HG03520 (cell line): ENCODE data around the gene CPD.
"Not testable (repeated sequence)": the region's sequence is repeated elsewhere in the genome, so short reads cannot be mapped to it uniquely, and the experiment has no call there.

Experiments used
- ATAC-seq: cut with Tn5 transposase; IDR thresholded peaks from one replicate; pipeline ENCODE4 v1.9.1; 2021; ENCODE audit warnings: mild to moderate bottlenecking, moderate library complexity; ENCODE audit not compliant: unreplicated experiment

The CPD gene

DNA sequence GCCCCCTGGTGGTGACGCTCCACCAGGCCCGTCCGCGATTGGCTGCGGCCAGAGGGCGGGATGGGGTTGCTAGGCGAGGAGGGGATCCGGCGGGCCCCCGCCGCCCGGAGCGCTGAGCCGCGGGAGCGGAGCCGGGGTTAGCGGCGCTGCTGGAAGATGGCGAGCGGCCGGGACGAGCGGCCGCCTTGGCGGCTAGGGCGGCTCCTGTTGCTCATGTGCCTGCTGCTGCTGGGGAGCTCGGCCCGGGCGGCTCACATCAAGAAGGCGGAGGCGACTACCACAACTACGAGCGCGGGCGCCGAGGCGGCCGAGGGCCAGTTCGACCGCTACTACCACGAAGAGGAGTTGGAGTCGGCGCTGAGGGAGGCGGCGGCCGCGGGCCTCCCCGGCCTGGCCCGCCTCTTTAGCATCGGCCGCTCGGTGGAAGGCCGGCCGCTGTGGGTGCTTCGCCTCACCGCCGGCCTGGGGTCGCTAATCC is at the start of gene CPD:
Gene CPD, plus strand, starts transcription at position 103 of the 478 bp plus-strand sequence. Its CDS starts 54 bp downstream, at position 157.
- peak; percentile 85 for ATAC-seq

- ATAC-seq, result no peak
Measured at GRCh38 chr17:30332057-30332542, 46.6 kb upstream of the CPD start.

- ATAC-seq, result no peak
Measured at GRCh38 chr17:30333503-30334360, 45.0 kb upstream of the CPD start, which contains the start of gene TMIGD1. Gene TMIGD1, minus strand, starts transcription at chr17:30334057. Its CDS starts 1,924 bp downstream, at chr17:30332133.

DNA sequence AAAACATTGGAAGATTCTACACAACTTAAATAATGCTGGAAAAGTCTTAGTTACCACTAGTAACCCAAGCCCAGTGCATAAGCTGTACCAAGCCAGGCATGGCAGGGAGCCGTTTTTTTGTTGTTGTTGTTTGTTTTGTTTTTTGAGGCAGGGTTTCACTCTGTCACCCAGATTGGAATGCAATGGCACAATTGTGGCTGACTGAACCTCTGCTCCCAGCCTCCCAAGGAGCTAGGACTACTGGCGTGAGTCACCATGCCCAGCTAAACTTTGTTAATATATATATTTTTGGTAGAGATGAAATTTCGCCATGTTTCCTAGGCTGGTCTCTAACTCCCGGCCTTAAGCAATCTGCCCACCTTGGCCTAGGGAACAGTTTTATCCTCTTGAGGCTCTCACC is 44.3 kb upstream of the CPD start:
- no peak for ATAC-seq

DNA sequence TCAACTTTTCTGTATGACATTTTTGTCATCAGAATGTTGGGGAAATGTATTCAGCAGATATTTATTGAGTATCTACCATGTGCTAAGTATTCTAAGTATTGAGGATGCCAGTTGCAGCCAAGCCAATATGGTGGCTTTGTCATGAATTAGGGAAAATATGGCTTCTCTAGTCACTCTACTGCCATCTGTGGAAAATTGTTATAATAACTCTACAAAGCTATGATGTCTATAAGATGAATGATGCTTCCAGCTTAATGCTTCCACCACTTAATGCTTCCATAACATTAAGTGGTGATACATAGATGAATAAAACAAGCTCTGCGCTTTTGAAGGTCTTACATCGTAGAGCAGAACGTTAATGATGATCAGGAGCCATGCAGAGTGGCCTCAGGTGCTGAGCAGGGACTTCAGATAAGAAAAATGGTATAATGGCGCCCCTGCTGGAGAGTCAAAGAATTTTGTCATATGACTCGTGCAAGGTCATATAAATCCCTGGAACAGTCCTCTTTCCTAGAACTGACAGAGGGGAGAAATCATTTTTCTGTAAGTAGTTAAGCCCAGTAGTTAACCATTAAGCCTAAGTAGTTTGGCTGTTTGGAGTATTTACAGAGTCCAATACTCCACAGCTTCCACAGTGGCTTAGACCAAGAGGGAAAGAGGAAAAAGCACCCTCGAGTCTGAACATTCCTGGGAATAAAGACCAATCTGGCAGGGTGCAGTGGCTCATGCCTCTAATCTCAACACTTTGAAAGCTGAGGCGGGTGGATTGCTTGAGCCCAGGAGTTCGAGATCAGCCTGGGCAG is 42.2 kb upstream of the CPD start:
- no peak for ATAC-seq

DNA sequence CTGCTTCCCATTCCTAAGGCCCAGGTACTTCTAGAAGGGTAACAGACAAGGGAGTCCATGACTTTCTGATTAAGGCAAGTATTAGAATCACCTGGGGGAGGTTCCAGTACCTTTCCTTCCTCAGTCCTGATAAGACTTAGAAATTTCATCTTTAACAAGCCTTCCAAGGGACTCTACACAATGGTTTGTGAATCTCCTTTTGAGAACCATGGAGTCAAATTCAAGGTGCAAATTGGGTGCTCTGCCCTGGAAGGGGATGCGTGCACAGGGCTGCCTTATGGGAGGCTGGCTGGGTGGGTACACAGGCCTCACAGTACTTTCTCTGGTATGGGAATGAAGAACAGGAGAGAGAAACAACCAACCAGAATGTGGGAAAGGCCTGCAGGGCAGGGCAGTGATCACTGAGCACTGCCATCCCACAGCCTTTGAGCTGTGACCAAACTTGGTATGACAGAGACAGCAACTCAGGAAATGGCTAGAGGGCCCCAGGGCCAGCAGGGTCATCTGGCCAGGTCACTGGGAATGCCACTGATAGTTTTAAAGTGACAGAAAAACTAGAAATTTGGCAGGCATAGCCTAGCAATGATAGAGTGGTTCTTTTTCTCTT is 41.2 kb upstream of the CPD start:
- no peak for ATAC-seq

- no peak for ATAC-seq
Measured at GRCh38 chr17:30339086-30339485, 39.6 kb upstream of the CPD start.

GRCh38 chr17:30340801-30341356 is 37.8 kb upstream of the CPD start:
- ATAC-seq, result no peak

GRCh38 chr17:30341703-30342249 is 37.0 kb upstream of the CPD start:
- no peak for ATAC-seq

DNA sequence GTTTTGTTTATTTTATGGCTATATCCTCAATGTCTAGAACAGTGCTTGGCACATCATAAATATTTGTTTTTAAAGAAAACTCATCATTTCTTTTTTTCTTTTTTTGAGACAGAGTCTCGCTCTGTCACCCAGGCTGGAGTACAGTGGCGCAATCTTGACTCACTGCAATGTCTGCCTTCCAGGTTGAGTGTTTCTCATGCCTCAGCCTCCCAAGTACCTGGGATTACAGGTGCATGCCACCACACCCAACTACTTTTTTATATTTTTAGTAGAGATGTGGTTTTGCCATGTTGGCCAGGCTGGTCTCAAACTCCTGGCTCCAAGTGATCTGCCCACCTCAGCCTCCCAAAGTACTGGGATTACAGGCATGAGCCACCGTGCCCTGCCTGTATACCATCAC is 35.5 kb upstream of the CPD start:
- ATAC-seq, result not testable (repeated sequence)

- no peak for ATAC-seq
Measured at GRCh38 chr17:30343796-30344195, 34.9 kb upstream of the CPD start.

DNA sequence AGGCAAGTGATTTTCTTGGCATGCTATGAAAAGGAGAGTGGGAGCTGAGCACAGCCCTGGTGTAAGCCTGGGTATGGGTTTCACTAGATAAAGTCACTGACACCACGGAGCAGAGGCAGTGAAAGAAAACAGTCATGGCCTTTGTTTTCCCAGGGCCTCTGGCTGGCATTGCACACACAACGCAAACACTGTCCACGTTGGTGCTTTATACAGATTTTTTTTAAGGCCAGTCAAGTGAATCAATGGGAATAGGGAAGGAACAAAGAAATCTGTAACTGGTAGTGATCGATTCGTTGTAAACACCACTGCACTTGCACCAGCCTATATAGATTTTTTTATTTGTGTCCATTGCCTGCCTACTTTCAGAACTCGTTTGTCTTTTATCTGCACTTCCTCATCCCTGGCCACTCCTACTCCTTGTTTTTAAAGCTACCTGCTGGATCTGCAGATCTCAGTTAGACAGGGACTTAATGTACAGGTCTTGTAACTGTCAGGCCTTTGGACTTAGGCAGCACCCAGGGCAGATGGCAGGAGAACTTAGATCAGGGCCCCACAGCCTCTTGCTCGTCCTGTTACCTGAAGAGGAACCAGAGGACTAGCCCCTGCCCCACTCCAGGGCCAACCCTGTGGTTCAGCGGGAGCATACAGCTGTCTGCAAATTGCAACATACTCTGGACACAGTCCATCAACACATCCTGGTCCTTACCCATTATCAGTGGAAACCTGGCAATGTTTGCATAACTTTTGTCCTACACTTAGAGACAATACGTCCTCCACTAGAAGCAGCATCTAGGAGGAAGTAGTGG is 34.2 kb upstream of the CPD start:
- ATAC-seq, result no peak

DNA sequence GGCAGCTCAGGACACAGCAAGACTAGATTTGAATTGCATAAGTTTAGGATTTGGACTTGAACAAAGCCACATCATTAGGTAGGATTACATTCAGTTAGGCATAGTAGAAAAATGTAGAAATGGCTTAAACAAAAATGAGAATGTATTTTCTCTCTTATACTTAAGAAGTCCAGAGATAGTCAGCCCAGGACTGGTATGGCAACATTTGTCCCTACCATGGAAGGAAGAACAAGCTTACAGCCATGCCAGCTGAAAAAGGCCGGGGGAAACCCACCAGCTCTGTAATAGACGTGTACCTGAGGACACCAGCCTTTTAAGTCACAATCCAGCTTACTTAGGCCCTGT is 33.7 kb upstream of the CPD start:
- ATAC-seq, result no peak

- ATAC-seq, result no peak
Measured at GRCh38 chr17:30345527-30346075, 33.1 kb upstream of the CPD start.

- no peak for ATAC-seq
Measured at GRCh38 chr17:30346221-30346795, 32.4 kb upstream of the CPD start.

DNA sequence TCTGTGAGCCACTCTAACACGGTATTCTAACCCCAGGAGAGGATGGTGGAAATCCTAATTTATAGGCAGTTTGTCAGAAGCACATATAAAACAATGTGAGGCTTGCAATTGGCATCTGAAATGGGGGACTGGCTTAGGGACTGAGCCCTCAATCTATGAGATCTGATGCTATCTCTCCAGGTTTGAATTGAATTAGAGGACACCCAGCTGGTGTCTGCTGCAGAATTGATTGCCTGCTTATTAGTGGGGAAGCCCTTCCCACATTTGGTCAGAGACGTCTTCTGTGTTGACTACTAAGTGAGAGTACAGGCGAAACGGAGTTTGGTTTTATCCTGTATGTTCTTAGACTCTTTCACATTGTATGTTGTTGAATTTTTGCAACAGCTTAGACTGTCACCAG is 31.2 kb upstream of the CPD start:
- ATAC-seq, result no peak

GRCh38 chr17:30349252-30349651 is 29.5 kb upstream of the CPD start:
- no peak for ATAC-seq

GRCh38 chr17:30351263-30351662 is 27.5 kb upstream of the CPD start:
- not testable (repeated sequence) for ATAC-seq

GRCh38 chr17:30351735-30352134 is 27.0 kb upstream of the CPD start:
- ATAC-seq, result no peak
